ENCODE measurements around the gene TSHZ3. TPM values are rescaled to one million over a fixed set of nuclear protein-coding genes. Genes with fewer than 3 reads are reported as not detected.

Gene TSHZ3
- total and polyA plus RNA-seq, 4 donors, result 1.9 to 12.9 (median 7.0) TPM

DNA sequence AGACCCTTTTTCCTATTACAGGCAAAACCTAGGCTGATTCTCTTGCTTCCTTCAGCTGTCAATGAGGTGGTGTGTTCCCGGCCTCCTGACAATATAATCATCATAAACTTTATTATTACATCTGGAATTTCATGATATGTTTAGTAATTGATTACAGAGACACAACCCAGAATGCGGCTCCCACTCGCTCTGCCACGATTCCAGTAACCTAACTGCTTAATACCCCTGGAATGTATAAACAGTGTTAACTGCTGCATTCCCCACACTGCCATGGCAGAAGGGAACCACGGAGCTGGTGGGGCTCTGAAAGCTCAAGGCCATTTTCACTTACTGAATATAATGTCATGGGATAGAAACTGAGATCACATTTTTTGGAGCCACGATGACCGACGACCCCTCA, 17.1 kb downstream of the TSHZ3 start:
- H3K36me3 ChIP-seq (ENCODE audit: control insufficient read depth in 4 of 4, insufficient read depth in 4 of 4, low read length in 4 of 4), result peaks cover 0 to 8% (median 0%) of the 10 kb centered on the region in 4 donors
- no peaks in the 10 kb centered on the region for H3K9me3 ChIP-seq (ENCODE audit: control insufficient read depth in 4 of 4, insufficient read depth in 3 of 4, low read length in 3 of 4)
- H3K4me1 ChIP-seq (ENCODE audit: control insufficient read depth in 5 of 5, insufficient read depth in 5 of 5, low read length in 5 of 5), result peaks cover 0 to 74% (median 0%) of the 10 kb centered on the region in 5 donors
- peaks cover 0 to 6% (median 0%) of the 10 kb centered on the region in 3 donors for H3K27me3 ChIP-seq (ENCODE audit: control insufficient read depth in 3 of 3, insufficient read depth in 3 of 3, low read length in 2 of 3)
- no peak for DNase-seq
- H3K4me3 ChIP-seq, result no peak overlapping the region
- TF ChIP-seq, protein P1, sequence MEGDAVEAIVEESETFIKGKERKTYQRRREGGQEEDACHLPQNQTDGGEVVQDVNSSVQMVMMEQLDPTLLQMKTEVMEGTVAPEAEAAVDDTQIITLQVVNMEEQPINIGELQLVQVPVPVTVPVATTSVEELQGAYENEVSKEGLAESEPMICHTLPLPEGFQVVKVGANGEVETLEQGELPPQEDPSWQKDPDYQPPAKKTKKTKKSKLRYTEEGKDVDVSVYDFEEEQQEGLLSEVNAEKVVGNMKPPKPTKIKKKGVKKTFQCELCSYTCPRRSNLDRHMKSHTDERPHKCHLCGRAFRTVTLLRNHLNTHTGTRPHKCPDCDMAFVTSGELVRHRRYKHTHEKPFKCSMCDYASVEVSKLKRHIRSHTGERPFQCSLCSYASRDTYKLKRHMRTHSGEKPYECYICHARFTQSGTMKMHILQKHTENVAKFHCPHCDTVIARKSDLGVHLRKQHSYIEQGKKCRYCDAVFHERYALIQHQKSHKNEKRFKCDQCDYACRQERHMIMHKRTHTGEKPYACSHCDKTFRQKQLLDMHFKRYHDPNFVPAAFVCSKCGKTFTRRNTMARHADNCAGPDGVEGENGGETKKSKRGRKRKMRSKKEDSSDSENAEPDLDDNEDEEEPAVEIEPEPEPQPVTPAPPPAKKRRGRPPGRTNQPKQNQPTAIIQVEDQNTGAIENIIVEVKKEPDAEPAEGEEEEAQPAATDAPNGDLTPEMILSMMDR (IDR thresholded peaks at IDR 0.05; ENCODE audit: control extremely low read depth, extremely low read depth), result no peak
- no peak overlapping the region for H3K27ac ChIP-seq (ENCODE audit: low read depth in 1 of 2, low read length in 1 of 2)
- no peak overlapping the region for H3K9ac ChIP-seq (ENCODE audit: insufficient read depth in 1 of 2, low read length in 2 of 2)
- ATAC-seq (ENCODE audit: insufficient read depth, low FRiP score), result no peak
- 79 to 86% methylated on average over 8 of the region's 8 CpGs for WGBS, 2 donors

DNA sequence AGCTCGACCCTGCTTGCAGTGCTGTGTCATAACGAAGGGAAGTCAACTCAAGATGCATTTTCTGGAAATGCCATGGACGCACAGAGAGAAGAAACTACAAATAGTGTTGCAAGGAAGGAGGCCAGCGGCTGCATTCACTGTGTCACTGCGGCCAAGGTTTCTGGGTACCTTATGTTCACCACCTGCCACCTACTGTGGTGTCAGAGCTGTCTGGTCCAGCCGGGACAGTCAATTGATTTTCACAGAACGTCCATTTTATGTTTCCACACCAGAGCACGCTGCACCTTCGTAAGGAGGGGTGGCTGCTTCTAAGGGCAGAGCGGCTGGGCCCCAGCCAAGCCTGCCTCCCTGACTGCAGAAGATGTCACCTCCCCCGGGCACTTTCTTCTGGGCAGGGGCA, 17.7 kb downstream of the TSHZ3 start:
- H3K4me1 ChIP-seq (ENCODE audit: control insufficient read depth in 5 of 5, insufficient read depth in 5 of 5, low read length in 5 of 5), result peaks cover 0 to 74% (median 2%) of the 10 kb centered on the region in 5 donors
- no peak for ATAC-seq (ENCODE audit: insufficient read depth, low FRiP score)
- WGBS, 2 donors, result 59 to 72% methylated on average over 11 of the region's 11 CpGs
- TF ChIP-seq, protein P1 (IDR thresholded peaks at IDR 0.05; ENCODE audit: control extremely low read depth, extremely low read depth), result no peak
- H3K4me3 ChIP-seq, result no peak overlapping the region
- H3K27ac ChIP-seq (ENCODE audit: low read depth in 1 of 2, low read length in 1 of 2), result no peak overlapping the region
- no peaks in the 10 kb centered on the region for H3K9me3 ChIP-seq (ENCODE audit: control insufficient read depth in 4 of 4, insufficient read depth in 3 of 4, low read length in 3 of 4)
- no peak overlapping the region for H3K9ac ChIP-seq (ENCODE audit: insufficient read depth in 1 of 2, low read length in 2 of 2)
- H3K36me3 ChIP-seq (ENCODE audit: control insufficient read depth in 4 of 4, insufficient read depth in 4 of 4, low read length in 4 of 4), result peaks cover 0 to 8% (median 0%) of the 10 kb centered on the region in 4 donors
- DNase-seq, result no peak
- H3K27me3 ChIP-seq (ENCODE audit: control insufficient read depth in 3 of 3, insufficient read depth in 3 of 3, low read length in 2 of 3), result peaks cover 0 to 6% (median 0%) of the 10 kb centered on the region in 3 donors

DNA sequence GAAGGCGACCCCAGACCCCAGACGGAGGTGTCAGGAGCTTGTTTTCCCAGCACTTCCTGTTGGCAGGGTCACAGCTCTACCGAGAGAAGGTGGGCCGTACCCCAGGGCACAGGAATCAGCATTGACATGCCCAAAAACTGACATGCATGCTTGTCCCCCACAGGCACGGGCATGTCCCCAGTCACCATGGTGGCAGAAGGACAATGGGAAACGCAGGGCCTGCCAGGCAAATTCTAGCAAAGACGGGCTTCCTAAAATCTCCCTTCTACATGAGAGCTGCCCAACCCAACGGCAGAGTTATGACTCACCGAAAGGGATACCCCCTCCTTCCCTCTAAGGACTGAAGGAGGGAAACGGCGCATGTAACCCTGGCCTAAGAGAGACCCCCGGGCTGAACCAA, 18.5 kb downstream of the TSHZ3 start:
- no peak for DNase-seq

More for the DNA sequence above, 18.5 kb downstream of the TSHZ3 start:
- Histone ChIP-seq H3K27ac (ENCODE audit: low read depth in 1 of 2, low read length in 1 of 2) (no peak overlapping the region), H3K9me3 (ENCODE audit: control insufficient read depth in 4 of 4, insufficient read depth in 3 of 4, low read length in 3 of 4) (no peaks in the 10 kb centered on the region), H3K9ac (ENCODE audit: insufficient read depth in 1 of 2, low read length in 2 of 2) (no peak overlapping the region), H3K27me3 (ENCODE audit: control insufficient read depth in 3 of 3, insufficient read depth in 3 of 3, low read length in 2 of 3) (peaks cover 0 to 9% (median 0%) of the 10 kb centered on the region in 3 donors), H3K4me3 (no peak overlapping the region), H3K36me3 (ENCODE audit: control insufficient read depth in 4 of 4, insufficient read depth in 4 of 4, low read length in 4 of 4) (peaks cover 0 to 3% (median 0%) of the 10 kb centered on the region in 4 donors), H3K4me1 (ENCODE audit: control insufficient read depth in 5 of 5, insufficient read depth in 5 of 5, low read length in 5 of 5) (peaks cover 0 to 73% (median 2%) of the 10 kb centered on the region in 5 donors)
- WGBS, 2 donors, result 78 to 79% methylated on average over 12 of the region's 12 CpGs
- ATAC-seq (ENCODE audit: insufficient read depth, low FRiP score), result no peak
- TF ChIP-seq, protein P1 (IDR thresholded peaks at IDR 0.05; ENCODE audit: control extremely low read depth, extremely low read depth), result no peak

Data from lung (tissue), 12 donors.